Activated CD8-positive, alpha-beta memory T cell treated with anti-CD3 and anti-CD28 coated beads, Interleukin-2, amount 50 U/mL, for 48 hours (primary cell): ENCODE measurements around the gene CNNM3.

Source experiments
- DNase-seq: peaks from one replicate; pipeline ENCODE4 v3.0.0-alpha.2; 2020

CNNM3 gene

GRCh38 chr2:96819876-96820511 lies 3.9 kb downstream of the CNNM3 start:
- DNase-seq: no peak

GRCh38 chr2:96821113-96821675 lies 5.1 kb downstream of the CNNM3 start:
- no peak for DNase-seq

- no peak for DNase-seq
Observed at GRCh38 chr2:96822786-96823185, 6.7 kb downstream of the CNNM3 start.

- DNase-seq: no peak
Observed at GRCh38 chr2:96823198-96823597, 7.1 kb downstream of the CNNM3 start.

- DNase-seq: no peak
Observed at GRCh38 chr2:96824079-96824870, 8.2 kb downstream of the CNNM3 start.

GRCh38 chr2:96825057-96825456 lies 9.0 kb downstream of the CNNM3 start:
- DNase-seq: no peak

- DNase-seq: no peak
Observed at GRCh38 chr2:96826546-96827278, 10.6 kb downstream of the CNNM3 start.

- DNase-seq: no peak
Observed at GRCh38 chr2:96828436-96828835, 12.4 kb downstream of the CNNM3 start.

GRCh38 chr2:96828874-96829273 lies 12.8 kb downstream of the CNNM3 start:
- DNase-seq: no peak

- DNase-seq: no peak
Observed at GRCh38 chr2:96830044-96830562, 14.0 kb downstream of the CNNM3 start.

GRCh38 chr2:96831679-96832078 lies 15.6 kb downstream of the CNNM3 start:
- no peak for DNase-seq

- no peak for DNase-seq
Observed at GRCh38 chr2:96832408-96832753, 16.3 kb downstream of the CNNM3 start.

- no peak for DNase-seq
Observed at GRCh38 chr2:96832754-96833507, 16.9 kb downstream of the CNNM3 start.

- no peak for DNase-seq
Observed at GRCh38 chr2:96835830-96836229, 19.8 kb downstream of the CNNM3 start.

GRCh38 chr2:96837575-96837974 lies 21.5 kb downstream of the CNNM3 start:
- DNase-seq: no peak

GRCh38 chr2:96838345-96839292 lies 22.6 kb downstream of the CNNM3 start:
- peak; percentile 51 for DNase-seq

GRCh38 chr2:96839293-96839874 lies 23.3 kb downstream of the CNNM3 start:
- peak; percentile 87 for DNase-seq

- DNase-seq: no peak
Observed at GRCh38 chr2:96839875-96840850, 24.1 kb downstream of the CNNM3 start.

- no peak for DNase-seq
Observed at GRCh38 chr2:96841701-96842495, 25.8 kb downstream of the CNNM3 start.
